ENCODE results near the gene RGS3. TPM values are rescaled to one million over a fixed set of nuclear protein-coding genes. Genes with fewer than 3 reads are reported as not detected.

The RGS3 gene
- total RNA-seq, 4 donors from 2014 or later: 43.9 to 122 (median 72.7) TPM

GRCh38 chr9:113582698-113583200 lies 119.2 kb downstream of the RGS3 start:
- Histone ChIP-seq H3K4me1 (peaks cover 0 to 76% (median 47%) of the 10 kb centered on the region in 3 donors), H3K4me3 (no peak overlapping the region), H3K9me3 (no peaks in the 10 kb centered on the region), H3K27ac (peak overlapping the region in 3 of 4 donors; percentile 75 to 84 (median 82)), H3K36me3 (peaks cover 0 to 43% of the 10 kb centered on the region in 2 donors), H3K27me3 (no peaks in the 10 kb centered on the region)
- 33 to 47% methylated on average over 1 to 4 of the region's 6 CpGs for whole genome bisulfite sequencing, 2 donors (ENCODE audit: low coverage in 1 of 2)
- no peak for TF ChIP-seq POLR2AphosphoS5 (IDR thresholded peaks at IDR 0.05)
- TF ChIP-seq POLR2A (IDR thresholded peaks at IDR 0.05): no peak
- TF ChIP-seq CTCF (IDR thresholded peaks at IDR 0.05): no peak
- no peak for TF ChIP-seq EP300 (IDR thresholded peaks at IDR 0.05)
- no peak for ATAC-seq

GRCh38 chr9:113583511-113584427 lies 120.2 kb downstream of the RGS3 start:
- ATAC-seq: no peak
- TF ChIP-seq POLR2A (IDR thresholded peaks at IDR 0.05): no peak
- no peak for TF ChIP-seq CTCF (IDR thresholded peaks at IDR 0.05)
- no peak for TF ChIP-seq POLR2AphosphoS5 (IDR thresholded peaks at IDR 0.05)
- TF ChIP-seq EP300 (IDR thresholded peaks at IDR 0.05): no peak
- Histone ChIP-seq H3K9me3 (no peaks in the 10 kb centered on the region), H3K4me3 (no peak overlapping the region), H3K36me3 (peaks cover 0 to 43% of the 10 kb centered on the region in 2 donors), H3K4me1 (peaks cover 0 to 76% (median 39%) of the 10 kb centered on the region in 3 donors), H3K27ac (peak overlapping the region in 3 of 4 donors; percentile 75 to 84 (median 82)), H3K27me3 (no peaks in the 10 kb centered on the region)
- WGBS, 2 donors (ENCODE audit: low coverage in 1 of 2): 90 to 94% methylated on average over 11 to 15 of the region's 31 CpGs

- Histone ChIP-seq H3K27ac (peak overlapping the region in 1 of 4 donors; percentile 84), H3K36me3 (peaks cover 0 to 43% of the 10 kb centered on the region in 2 donors), H3K9me3 (no peaks in the 10 kb centered on the region), H3K27me3 (no peaks in the 10 kb centered on the region), H3K4me3 (no peak overlapping the region), H3K4me1 (peaks cover 0 to 76% (median 31%) of the 10 kb centered on the region in 3 donors)
- ATAC-seq: no peak
- WGBS, 2 donors (ENCODE audit: low coverage in 1 of 2): 96 to 100% methylated on average over 3 to 4 of the region's 5 CpGs
- no peak for TF ChIP-seq POLR2AphosphoS5 (IDR thresholded peaks at IDR 0.05)
- TF ChIP-seq CTCF (IDR thresholded peaks at IDR 0.05): no peak
- no peak for TF ChIP-seq EP300 (IDR thresholded peaks at IDR 0.05)
- TF ChIP-seq POLR2A (IDR thresholded peaks at IDR 0.05): no peak
Measured at GRCh38 chr9:113584428-113585084, 121.0 kb downstream of the RGS3 start.

- Histone ChIP-seq H3K4me3 (no peak overlapping the region), H3K27ac (peak overlapping the region in 3 of 4 donors; percentile 32 to 57 (median 57)), H3K27me3 (no peaks in the 10 kb centered on the region), H3K4me1 (peaks cover 0 to 76% (median 26%) of the 10 kb centered on the region in 3 donors), H3K9me3 (no peaks in the 10 kb centered on the region), H3K36me3 (peaks cover 0 to 43% of the 10 kb centered on the region in 2 donors)
- TF ChIP-seq POLR2AphosphoS5 (IDR thresholded peaks at IDR 0.05) (no peak), POLR2A (IDR thresholded peaks at IDR 0.05) (no peak), CTCF (IDR thresholded peaks at IDR 0.05) (no peak), EP300 (IDR thresholded peaks at IDR 0.05) (no peak)
- WGBS, 2 donors (ENCODE audit: low coverage in 1 of 2): 80 to 100% methylated on average over 1 to 2 of the region's 4 CpGs
- no peak for ATAC-seq
Measured at GRCh38 chr9:113585085-113585442, 121.5 kb downstream of the RGS3 start.

Data from gastroesophageal sphincter (tissue), 4 donors.